Right kidney (tissue), 1 donor: ENCODE measurements around the gene NHLRC3.
"Not testable (repeated sequence)": the region's sequence is repeated elsewhere in the genome, so short reads cannot be mapped to it uniquely, and the experiment has no call there.

Experiments
- DNase-seq: peaks from one replicate; pipeline ENCODE4 v3.0.0-alpha.2; 2016

NHLRC3 gene

DNA sequence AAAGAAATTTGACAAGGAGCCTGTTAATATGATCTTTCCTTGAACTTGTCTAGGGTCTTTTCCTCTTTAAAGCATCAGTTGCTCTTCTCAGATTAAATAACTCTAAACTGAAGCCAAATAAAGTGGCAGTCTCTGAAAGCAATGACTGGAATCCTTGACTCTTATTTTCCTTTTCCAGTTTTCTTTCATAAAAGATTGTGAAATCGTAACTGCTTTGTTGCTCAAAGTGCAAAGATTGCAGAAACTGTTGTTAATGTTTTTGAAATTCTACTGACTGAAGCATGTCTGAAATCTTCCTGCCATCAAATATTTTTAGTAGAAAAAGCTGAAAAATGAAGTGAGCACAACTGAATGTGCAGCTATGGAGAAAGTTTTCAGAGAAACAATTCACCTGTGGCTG, 1.9 kb downstream of the NHLRC3 start:
- DNase-seq, result no peak

GRCh38 chr13:39044536-39044935, 6.3 kb downstream of the NHLRC3 start:
- DNase-seq, result no peak

DNA sequence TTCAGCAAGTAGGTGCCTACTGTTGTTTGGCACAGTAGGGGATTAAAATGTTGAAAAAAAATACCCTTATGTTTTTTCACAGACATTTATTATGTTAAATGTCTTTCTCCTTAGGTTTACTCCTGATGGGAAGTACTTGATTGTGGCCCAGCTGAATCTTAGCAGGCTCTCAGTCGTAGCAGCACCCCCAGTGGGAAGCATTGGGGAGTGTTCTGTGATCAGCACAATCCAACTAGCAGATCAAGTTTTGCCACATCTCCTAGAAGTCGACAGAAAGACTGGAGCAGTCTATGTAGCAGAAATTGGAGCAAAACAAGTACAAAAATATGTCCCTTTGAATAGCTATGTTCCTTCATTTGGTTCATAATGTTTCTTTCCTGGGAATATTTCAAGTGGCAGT, 9.3 kb downstream of the NHLRC3 start:
- DNase-seq, result no peak

DNA sequence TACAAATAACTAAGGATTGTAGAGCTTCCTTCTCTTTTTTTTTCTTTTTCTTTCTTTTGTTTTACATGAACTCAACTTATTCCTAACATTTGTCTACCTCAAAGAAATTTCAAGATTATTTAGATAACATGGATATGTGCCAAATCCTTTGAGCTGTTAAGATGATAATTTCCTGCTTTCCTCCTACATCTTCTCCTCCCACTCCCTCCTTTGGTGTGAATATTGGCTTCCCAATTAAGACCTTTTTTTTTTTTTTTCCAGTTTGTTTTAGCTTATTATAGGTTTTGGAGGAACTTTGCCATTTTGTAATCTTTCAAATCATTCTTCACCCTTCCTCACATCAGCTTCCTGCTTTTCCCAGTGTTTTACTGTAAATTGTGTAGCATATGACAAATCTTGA, 10.6 kb downstream of the NHLRC3 start:
- no peak for DNase-seq

DNA sequence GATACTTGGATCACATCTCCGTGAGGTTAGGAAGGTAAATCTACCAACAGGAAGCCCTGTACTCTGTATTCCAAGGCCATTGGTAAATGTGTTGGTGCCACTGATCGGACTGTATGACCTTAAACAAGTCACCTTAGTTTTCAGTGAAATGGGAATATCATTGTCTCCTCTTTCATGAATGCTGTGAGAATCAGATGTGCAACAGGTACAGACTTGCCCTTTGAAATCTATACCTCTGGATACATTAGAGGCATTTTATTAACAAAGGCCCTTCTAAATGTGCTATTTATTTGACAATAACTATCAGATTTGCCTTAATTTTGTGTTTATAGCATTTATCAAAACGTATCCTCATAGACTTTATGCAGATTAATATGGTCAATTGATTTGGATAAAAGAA, 11.0 kb downstream of the NHLRC3 start:
- no peak for DNase-seq

DNA sequence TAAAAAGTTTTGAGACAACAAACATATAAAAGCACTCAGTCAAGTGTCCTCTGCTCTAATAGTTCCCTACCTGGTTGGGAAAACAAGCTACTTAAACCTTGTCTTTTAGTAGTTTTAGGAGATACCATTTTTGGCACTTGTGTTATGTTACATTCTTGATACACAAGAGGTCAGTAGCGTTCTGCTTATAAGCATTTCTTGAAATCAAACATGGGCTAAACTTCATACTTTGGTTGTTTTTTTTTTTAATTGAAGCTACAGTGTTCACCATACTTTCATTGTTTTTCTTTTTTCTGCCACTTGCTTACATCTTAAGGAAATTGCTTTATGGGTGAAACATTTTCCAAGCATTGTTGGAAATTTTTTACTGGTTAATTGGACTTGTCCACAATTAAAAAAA, 12.9 kb downstream of the NHLRC3 start:
- DNase-seq, result no peak

DNA sequence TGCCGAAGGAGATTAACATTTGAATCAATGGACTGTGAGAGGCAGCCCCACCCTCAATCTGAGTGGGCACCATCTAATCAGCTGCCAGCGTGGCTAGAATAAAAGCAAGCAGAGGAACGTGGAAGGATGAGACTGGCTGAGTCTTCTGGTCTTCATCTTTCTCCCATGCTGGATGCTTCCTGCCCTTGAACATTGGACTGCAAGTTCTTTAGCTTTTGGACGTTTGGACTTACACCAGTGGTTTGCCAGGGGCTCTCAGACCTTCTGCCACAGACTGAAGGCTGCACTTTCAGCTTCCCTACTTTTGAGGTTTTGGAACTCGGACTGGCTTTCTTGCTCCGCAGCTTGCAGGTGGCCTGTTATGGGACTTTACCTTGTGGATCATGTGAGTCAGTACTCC, 14.7 kb downstream of the NHLRC3 start:
- DNase-seq, result no peak

DNA sequence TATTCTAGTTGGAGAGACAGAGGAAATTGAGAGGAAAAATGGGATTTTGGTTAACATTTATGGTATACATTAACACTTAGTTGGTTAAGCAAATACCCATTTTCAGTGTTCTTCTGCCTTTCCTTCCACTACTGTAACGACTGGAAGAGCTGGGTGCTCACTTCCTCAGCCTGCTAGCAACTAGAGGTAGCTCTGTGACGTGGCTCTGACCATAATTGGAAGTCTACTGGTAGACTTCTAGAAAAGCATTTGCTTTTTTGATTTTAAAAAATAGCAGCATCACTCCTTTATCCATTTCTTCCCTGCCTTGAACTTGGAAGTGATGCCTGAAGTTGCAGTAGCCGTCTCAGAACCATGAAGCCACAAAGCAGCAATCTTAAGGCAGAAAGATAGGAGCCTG, 15.9 kb downstream of the NHLRC3 start:
- no peak for DNase-seq

GRCh38 chr13:39056018-39056417, 17.8 kb downstream of the NHLRC3 start:
- DNase-seq, result no peak

DNA sequence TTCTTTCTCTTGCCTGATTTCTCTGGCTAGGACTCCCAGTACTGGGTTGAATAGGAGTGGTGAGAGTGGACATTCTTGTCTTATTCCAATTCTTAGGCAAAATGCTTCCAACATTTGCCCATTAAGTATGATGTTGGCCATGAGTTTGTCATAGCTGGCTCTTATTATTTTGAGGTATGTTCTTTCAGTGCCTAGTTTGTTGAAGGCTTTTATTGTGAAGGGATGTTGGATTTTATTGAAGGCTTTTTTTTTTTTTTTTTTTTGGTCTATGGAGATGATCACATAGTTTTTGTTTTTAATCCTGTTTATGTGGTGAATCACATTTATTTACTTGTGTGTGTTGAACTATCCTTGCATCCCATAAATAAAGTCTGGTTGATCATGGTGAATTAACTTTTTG, 19.8 kb downstream of the NHLRC3 start:
- no peak for DNase-seq

DNA sequence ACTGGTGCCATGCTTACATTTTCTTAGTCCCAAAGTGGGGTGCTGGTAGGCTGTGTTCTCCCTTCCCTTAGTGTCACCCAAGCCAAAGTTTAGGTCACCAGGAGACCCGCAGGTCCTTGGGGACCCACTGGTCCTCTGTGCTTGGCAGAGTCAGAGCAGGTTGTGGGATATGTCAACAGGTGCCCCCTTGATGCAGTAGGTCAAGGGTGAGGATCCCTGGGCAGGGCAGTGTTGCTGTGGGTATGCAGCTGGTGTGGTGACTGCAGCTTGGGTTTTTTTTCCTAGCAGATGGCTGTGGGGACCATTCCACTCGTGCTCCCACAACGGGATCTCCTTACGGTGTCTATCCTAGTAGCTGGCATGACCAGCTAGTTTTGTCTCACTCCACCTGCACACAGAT, 23.7 kb downstream of the NHLRC3 start:
- no peak for DNase-seq

- no peak for DNase-seq
These were observed 34.6 kb downstream of the NHLRC3 start for GRCh38 chr13:39072842-39073241.

DNA sequence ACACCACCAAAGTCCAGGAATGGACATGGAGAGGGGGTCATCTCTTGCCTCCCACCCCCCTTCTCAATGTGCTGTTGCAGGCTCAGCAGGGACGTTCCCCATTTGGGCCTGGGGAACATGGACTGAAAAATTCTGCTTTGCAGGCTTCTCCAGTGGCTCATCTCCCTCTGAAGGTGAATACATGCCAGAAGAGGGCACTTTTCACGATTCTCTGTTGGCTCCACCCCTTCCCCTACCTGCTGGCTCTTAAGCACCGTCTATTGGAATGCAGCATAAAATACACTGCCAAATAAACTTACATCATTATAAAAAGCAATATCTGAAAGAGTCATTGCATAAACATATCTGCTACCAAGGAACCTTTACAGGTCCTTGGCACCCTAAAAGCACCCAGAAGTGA, 35.7 kb downstream of the NHLRC3 start:
- no peak for DNase-seq

- not testable (repeated sequence) for DNase-seq
These were observed 48.1 kb downstream of the NHLRC3 start for GRCh38 chr13:39086251-39086945.

DNA sequence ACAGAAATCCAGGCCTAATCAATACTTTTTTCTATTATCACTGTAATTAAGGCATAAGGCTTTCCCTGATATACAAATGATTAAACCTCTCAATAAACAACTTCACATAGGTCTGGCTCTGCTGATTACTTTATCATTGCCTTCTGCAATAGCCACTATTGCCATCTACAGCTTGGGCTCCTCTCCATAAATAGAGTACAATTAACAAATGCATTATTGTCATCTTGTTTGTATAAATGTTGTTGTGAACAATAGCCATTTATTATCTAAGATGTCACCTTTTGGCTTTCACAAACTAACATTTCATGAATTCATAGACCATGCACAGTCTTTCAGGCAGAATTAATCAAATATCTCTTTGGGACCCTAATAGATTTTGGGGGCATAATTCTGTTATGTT, 53.3 kb downstream of the NHLRC3 start:
- DNase-seq, result no peak

GRCh38 chr13:39095500-39095899, 57.2 kb downstream of the NHLRC3 start:
- no peak for DNase-seq

DNA sequence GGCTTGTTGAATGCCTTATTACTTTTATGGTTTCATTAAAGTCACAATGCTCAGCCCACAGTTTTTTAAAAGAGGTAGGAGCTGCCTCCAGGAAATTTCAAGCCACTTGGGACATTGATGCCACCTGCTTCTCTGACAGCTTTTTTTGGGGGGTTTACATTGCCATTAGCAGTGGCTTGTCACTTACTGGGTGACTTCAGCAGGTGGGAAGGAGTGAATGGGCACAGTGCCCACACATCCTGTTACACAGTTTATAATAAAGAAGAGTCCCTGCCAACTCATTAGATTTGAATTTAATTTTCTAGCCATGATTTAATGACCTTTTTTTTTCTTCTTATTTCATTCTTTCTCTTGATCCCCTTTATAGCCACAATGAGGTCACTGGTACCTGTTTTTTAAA, 61.0 kb downstream of the NHLRC3 start:
- DNase-seq, result no peak
